HG03575 (cell line): ENCODE data around the gene PASK.

Experiments
- ATAC-seq: cut with Tn5 transposase; IDR thresholded peaks from one replicate; pipeline ENCODE4 v1.9.1; 2021; ENCODE audit not compliant: unreplicated experiment, insufficient number of reproducible peaks, low FRiP score; ENCODE audit errors: extremely low read depth

The PASK gene

GRCh38 chr2:241092677-241093076 is 56.6 kb downstream of the PASK start:
- no peak for ATAC-seq

GRCh38 chr2:241091734-241092445 is 57.4 kb downstream of the PASK start:
- no peak for ATAC-seq

DNA sequence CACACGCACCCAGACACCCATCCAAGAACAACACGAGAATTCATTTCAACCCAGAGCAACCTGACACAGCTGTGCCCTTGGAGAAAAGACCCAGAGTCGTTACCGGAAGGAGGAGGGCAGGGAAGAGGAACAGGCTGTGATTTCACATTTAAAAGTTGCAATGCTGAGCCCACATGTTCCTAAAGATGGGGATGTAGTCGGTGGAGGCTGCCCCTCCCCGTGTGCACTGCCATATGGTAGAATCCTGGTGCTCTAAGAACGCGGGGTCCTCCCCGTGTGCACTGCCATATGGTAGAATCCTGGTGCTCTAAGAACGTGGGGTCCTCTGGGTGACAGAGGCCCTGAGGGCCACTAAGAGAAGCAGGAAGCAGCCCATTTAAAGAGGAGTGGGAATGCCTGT is 58.1 kb downstream of the PASK start:
- ATAC-seq, result no peak

DNA sequence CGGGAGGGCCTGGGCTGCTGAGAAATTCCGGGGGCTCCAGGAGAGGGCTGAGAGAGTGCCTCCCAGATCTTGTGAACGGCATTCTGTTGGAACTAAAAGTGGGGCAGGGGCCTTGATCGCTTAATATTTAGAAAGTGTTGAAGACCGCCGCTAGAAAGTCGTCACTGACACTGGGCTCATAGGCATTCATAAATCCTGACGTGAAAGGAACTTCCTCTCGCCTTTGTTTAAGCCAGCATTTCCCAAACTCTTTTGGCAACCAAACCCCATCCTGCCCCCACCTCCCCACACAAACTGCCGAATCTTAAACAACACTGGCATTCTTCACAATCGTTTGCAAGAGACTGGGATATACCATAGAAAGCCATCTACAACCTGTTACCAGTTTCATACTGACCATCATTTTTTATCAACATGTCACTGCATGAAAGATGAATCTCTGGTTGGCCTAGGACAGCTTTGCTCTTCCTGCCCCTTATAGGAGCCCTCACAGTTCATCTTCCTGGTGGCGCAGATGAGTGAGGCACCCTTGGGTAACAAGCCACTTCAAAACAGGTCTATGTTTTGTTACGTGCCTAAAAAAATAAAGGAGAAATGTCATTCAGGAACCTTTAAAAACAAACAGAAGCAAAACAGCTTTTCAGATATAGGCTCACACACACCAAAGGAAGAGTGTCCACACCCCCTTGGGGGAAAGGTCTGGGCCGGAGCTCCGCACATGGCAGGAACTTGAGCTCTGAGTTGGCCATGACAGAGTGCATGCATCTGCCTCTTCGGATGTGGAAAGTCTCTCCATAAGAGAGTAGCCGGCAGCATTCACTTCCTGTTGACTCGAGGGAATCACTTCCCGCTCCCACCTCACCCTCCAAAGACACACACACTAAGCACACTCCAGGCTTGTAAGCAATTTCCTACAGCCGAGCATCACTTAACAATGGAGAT is 60.2 kb downstream of the PASK start:
- no peak for ATAC-seq

DNA sequence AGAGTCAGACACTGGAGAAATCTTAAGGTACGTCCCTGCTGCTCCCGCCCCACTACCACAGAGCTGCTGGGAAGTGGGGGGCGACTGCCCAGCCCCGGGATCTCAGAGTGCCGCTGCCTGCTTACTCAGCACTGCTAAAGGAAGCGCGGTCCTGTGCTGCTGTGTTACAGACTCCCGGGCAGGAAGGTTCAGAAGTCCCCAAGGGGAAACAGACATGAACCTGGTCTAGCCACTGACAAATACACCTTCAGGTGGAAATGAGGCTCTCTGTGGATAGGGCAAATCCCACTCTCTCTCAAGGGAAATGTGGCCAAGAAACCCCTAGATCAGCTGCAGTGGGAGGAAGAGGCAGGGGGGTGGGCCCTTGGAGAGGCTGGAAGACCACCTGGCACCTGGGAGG is 60.9 kb downstream of the PASK start:
- ATAC-seq, result no peak

GRCh38 chr2:241087420-241088268 is 61.6 kb downstream of the PASK start:
- no peak for ATAC-seq

GRCh38 chr2:241084856-241085444 is 64.3 kb downstream of the PASK start:
- no peak for ATAC-seq

- no peak for ATAC-seq
Observed at GRCh38 chr2:241083091-241083415, 66.2 kb downstream of the PASK start.

DNA sequence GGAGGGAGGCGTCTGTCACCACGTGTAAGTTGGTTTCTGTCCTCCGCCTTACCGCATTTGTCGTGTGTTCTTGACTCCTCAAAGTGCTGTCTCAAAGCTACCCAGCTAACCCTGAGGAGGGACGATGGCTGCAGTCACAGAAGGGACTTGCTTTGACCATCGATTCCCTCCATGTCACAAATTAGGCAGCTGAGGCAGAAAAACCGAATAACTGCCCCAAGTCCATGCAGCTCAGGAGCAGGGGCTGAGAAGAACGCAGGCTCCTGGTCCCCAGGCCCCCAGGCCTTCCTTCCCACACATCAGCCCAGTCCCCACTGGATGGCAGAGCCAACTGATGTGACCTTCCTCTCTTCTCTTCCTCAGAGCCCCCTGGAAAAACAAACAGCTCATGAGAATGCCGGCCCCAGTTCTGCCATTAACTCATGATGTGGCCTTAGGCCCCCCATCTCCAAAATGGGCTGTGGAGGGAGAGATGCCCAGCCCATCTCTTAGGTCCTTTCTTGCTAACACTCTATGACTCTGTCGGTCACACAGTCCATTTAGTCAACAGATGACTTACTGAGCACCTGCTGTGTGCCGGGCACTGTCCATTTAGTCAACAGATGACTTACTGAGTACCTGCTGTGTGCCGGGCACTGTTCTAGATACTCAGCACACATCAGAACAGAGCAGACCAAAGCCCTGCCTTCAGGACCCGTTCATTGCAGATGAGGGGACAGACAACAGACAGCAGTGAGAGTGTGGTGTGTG is 66.8 kb downstream of the PASK start:
- ATAC-seq, result no peak

- no peak for ATAC-seq
Observed at GRCh38 chr2:241081643-241082340, 67.5 kb downstream of the PASK start.

- no peak for ATAC-seq
Observed at GRCh38 chr2:241081190-241081642, 68.1 kb downstream of the PASK start.

DNA sequence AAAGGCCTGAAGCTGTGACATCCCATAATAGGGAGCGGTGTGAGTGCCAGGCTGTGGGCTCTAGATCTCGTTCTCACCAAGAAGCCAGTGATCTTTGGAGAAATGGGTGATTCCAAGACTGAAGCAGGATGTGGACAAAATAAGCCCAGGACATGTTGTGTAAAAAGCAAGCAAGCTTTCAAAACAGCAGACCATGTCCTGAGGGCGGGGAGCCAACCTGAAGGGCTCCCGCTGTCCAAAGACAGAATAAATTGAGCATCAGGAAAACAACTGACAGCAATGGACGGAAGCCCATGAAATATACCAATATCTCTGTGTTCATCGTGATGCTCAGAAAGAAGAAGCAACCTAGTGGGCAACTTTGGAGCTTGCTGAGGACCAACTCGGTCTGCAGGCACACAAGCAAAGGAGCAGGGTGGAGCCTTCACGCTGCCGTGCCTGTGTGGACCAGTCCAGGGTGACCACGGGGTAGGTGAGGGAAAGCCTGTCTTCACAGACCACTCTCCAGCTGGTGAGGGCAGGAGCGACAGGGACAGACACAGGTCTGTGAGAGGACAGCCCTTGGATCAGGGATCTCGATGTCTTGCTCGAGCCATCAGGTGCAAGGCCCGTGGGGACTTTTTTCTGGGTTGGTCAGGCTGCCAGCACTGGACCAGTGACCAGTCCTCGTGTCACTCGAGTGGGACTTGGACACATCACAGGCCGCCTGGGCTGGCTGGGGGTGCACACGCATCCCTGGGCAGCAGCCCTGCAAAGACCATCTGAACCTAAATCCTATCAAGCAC is 68.7 kb downstream of the PASK start:
- ATAC-seq, result no peak

DNA sequence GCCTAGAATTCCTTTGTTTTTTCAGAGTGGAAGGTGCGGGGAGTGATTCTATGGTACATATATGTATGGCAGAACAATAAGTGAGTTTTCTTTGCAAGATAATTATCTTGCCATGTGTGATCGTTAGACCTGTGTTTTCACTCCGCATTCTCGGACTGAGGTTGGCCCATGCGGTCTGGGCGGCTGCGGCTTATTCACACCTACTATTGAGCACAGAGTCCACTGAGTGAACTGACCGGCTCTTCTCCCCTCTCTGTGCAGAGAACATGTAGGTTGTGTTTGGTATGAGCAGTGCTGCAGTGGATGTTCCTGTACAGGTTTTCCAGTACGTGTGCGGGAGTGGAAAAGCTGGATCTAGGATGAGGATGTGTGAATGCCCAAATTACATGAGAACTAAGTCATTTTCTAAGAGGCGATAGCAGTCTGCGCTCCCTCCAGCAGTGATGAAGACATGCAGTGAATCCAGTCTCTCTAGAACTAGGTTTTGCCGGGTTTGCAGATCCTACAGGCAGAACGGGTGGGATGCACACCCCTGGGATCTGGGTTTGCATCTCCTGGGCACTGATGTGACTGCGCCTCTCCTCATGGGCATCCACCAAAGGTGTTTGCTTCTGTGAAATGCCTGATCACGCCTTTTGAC is 74.3 kb downstream of the PASK start:
- no peak for ATAC-seq

DNA sequence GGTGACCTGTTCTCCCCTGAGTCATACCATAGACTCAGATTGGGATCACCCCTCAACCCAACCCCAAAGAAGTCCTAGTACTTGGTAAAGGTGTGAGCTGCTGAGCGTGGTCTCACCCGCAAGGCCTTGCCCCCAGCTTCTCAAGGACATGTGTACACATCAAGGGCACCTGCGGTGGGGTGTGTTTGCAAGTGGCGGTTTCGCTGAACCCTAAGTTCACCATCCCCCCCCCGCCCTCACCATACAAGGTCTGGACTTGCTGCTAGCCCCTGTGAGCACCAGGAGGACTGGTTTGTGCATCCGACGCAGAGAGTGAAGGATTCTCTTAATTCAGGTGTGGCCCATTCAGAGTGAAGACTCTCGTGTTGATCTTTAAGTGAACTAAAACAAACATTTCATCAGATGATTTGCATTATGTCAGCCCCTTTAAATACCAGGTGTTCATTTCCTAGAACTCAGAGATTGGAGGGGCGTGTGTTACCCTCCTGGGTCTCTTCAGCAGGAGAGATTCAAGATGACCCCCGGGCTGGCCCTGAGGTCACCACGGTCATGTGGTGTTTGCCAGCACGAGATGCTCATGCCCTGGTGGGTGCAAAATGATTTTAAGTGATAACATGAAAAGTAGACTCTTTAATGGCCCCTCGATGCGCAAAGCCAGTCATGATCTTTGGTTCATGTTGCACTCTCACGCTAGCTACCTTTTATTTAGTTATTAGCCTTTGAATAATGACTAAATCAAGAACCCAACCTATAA is 75.0 kb downstream of the PASK start:
- no peak for ATAC-seq

GRCh38 chr2:241073166-241074064 is 75.9 kb downstream of the PASK start:
- ATAC-seq, result no peak
